CD14-positive monocyte (primary cell): Measurements from ENCODE around the gene BCAN. TPM values are rescaled to one million over a fixed set of nuclear protein-coding genes. Genes with fewer than 3 reads are reported as not detected.
A peak's percentile ranks its signal among the peaks of the same experiment; 100 is the strongest.

Source experiments
- DNase-seq, 3 donors: peaks; one replicate each; pipeline ENCODE4 v3.0.0-alpha.2; 2011 to 2022
- H2AFZ ChIP-seq: 2 replicates; pipeline ENCODE4 v1.6.0; 2012; ENCODE audit warnings: mild to moderate bottlenecking, low read depth, low read length, inconsistent platforms; ENCODE audit not compliant: insufficient read depth, poor library complexity, severe bottlenecking
- H3K27ac ChIP-seq, 2 donors: 1 replicate in 1 of 2; 2 replicates in 1 of 2; pipeline ENCODE4 v1.5.1; 2012 to 2013; ENCODE audit warnings: low read length in 2 of 2, control low read depth in 1 of 2, inconsistent platforms in 1 of 2, low read depth in 1 of 2, mild to moderate bottlenecking in 1 of 2
- H3K27me3 ChIP-seq, 2 donors: one replicate each; pipeline versions ENCODE4 v1.6.0 to v1.6.1; 2011 to 2013; ENCODE audit warnings: low read length in 2 of 2; ENCODE audit not compliant: control insufficient read depth in 2 of 2, insufficient read depth in 2 of 2
- H3K36me3 ChIP-seq, 2 donors: replicated peaks in 1 of 2; 1 replicate in 1 of 2; 2 replicates in 1 of 2; pipeline versions ENCODE4 v1.5.1 to v1.6.1; 2012 to 2013; ENCODE audit warnings: low read length in 2 of 2, control low read depth in 1 of 2, inconsistent platforms in 1 of 2, mild to moderate bottlenecking in 1 of 2; ENCODE audit not compliant: insufficient read depth in 2 of 2, control insufficient read depth in 1 of 2
- H3K4me1 ChIP-seq, 2 donors: 1 replicate in 1 of 2; 2 replicates in 1 of 2; pipeline versions ENCODE4 v1.5.1 to v1.6.1; 2012 to 2013; ENCODE audit warnings: low read length in 2 of 2, control low read depth in 1 of 2, inconsistent platforms in 1 of 2, mild to moderate bottlenecking in 1 of 2, moderate library complexity in 1 of 2; ENCODE audit not compliant: insufficient read depth in 2 of 2, control insufficient read depth in 1 of 2
- H3K4me2 ChIP-seq: replicated peaks from 2 replicates; pipeline ENCODE3; 2012; ENCODE audit warnings: low read length, moderate library complexity, mild to moderate bottlenecking; ENCODE audit not compliant: poor library complexity, severe bottlenecking; ENCODE audit errors: extremely low read depth
- H3K4me3 ChIP-seq, 3 experiments: fragments of 200-600 bp in 1 of 3; sonication (generic) in 1 of 3; replicated peaks in 1 of 3; 1 replicate in 2 of 3; 2 replicates in 1 of 3; pipeline ENCODE4 v1.5.1; 2011 to 2013; ENCODE audit warnings: low read length in 3 of 3, mild to moderate bottlenecking in 3 of 3, control low read depth in 2 of 3, low read depth in 2 of 3, inconsistent platforms in 1 of 3, moderate library complexity in 1 of 3
- H3K79me2 ChIP-seq: 2 replicates; pipeline ENCODE4 v1.6.0; 2012; ENCODE audit warnings: mild to moderate bottlenecking, control low read depth, inconsistent platforms, low read length, moderate library complexity; ENCODE audit not compliant: insufficient read depth
- H3K9ac ChIP-seq: 2 replicates; pipeline ENCODE4 v1.6.0; 2017; ENCODE audit warnings: low read length, mild to moderate bottlenecking; ENCODE audit not compliant: insufficient read depth, poor library complexity, severe bottlenecking
- H3K9me3 ChIP-seq, 2 donors: replicated peaks in 1 of 2; 1 replicate in 1 of 2; 2 replicates in 1 of 2; pipeline versions ENCODE4 v1.5.1 to v1.6.1; 2012 to 2013; ENCODE audit warnings: low read length in 2 of 2, control low read depth in 1 of 2; ENCODE audit not compliant: control insufficient read depth in 1 of 2, insufficient read depth in 1 of 2
- H4K20me1 ChIP-seq: 2 replicates; pipeline ENCODE4 v1.6.0; 2012; ENCODE audit warnings: mild to moderate bottlenecking, low read length, control low read depth, moderate library complexity; ENCODE audit not compliant: insufficient read depth
- H3K27ac Mint-ChIP-seq, 7 donors: one replicate each; pipeline ENCODE4 v1.8.0; 2020; ENCODE audit warnings: mild to moderate bottlenecking in 7 of 7, mixed read lengths in 7 of 7, moderate library complexity in 6 of 7, inconsistent platforms in 2 of 7
- H3K27me3 Mint-ChIP-seq, 3 donors: one replicate each; pipeline ENCODE4 v1.8.0; 2021 to 2022; ENCODE audit warnings: low read depth in 3 of 3, mild to moderate bottlenecking in 3 of 3, mixed read lengths in 3 of 3, moderate library complexity in 3 of 3, inconsistent platforms in 1 of 3
- H3K36me3 Mint-ChIP-seq, 2 donors: one replicate each; pipeline ENCODE4 v1.8.0; 2020; ENCODE audit warnings: mixed read lengths in 2 of 2, inconsistent platforms in 1 of 2, mild to moderate bottlenecking in 1 of 2
- H3K4me1 Mint-ChIP-seq: one replicate; pipeline ENCODE4 v1.8.0; 2020; ENCODE audit warnings: mild to moderate bottlenecking, mixed read lengths
- H3K4me3 Mint-ChIP-seq, 2 donors: one replicate each; pipeline ENCODE4 v1.8.0; 2020; ENCODE audit warnings: mild to moderate bottlenecking in 2 of 2, mixed read lengths in 2 of 2, moderate library complexity in 1 of 2
- H3K9me3 Mint-ChIP-seq, 7 donors: one replicate each; pipeline ENCODE4 v1.8.0; 2020 to 2022; ENCODE audit warnings: mixed read lengths in 7 of 7, mild to moderate bottlenecking in 6 of 7, moderate library complexity in 6 of 7, inconsistent platforms in 2 of 7
- WGBS: methylation state at CpG from one replicate; pipeline ENCODE4 v1.1.5; 2013; ENCODE audit warnings: missing lambda C conversion rate; ENCODE audit not compliant: insufficient coverage; 5-methylcytosine and 5-hydroxymethylcytosine counted together
- intact Hi-C, 2 donors: fragments of 100-400 bp; cut with micrococcal nuclease; formaldehyde crosslinking; loops; one replicate each; pipeline versions ENCODE4 v1.15.0 to v1.15.1; 2023
- polyA plus RNA-seq, 3 donors: library from polyadenylated mRNA; depleted of rRNA in 1 of 3; unstranded in 2 of 3; stranded (reverse) in 1 of 3; fragments of 300-500 nt in 2 of 3; fragments of >200 nt in 1 of 3; fragmentation: Illumina TruSeq in 2 of 3; gene quantifications; 1 replicate in 2 of 3; 2 replicates in 1 of 3; pipeline ENCODE4 v1.2.3, GENCODE V29; 2012 to 2021
- TF ChIP-seq, protein P1 (sequence below): fragments of 200-600 bp; IDR thresholded peaks from one replicate; pipeline ENCODE4 v1.8.0; 2022; ENCODE audit warnings: antibody characterized with exemption, mild to moderate bottlenecking

BCAN gene
- polyA plus RNA-seq, 3 donors: not detected

DNA sequence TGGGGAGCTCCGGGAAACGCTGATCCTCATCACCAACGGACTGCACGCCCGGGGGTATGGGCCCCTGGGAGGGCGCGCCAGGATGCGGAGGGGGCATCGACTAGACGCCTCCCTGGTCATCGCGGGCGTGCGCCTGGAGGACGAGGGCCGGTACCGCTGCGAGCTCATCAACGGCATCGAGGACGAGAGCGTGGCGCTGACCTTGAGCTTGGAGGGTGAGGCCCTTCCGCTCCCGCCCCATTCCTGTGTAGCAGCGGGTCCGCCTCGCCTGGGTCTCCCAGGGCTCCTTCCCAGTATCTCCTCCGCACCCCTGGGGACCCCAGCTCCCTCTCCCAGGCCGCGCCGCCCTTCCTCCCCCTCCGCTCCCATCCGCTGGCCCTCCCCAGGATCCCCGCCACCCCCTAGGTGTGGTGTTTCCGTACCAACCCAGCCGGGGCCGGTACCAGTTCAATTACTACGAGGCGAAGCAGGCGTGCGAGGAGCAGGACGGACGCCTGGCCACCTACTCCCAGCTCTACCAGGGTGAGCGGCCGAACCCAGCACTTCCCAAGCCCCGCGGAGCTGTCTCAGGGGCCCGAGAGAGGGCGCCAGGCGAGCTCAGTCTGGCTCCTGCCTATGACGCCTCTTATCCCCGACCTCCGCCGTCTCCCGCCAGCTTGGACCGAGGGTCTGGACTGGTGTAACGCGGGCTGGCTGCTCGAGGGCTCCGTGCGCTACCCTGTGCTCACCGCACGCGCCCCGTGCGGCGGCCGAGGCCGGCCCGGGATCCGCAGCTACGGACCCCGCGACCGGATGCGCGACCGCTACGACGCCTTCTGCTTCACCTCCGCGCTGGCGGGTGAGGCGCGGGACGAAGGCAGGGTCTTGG is 17.7 kb upstream of the BCAN start:
- Histone ChIP-seq H2AFZ (peak overlapping the region; percentile 65), H3K4me1 (peaks cover 14 to 22% of the 10 kb centered on the region in 2 donors), H3K27ac (no peak overlapping the region), H3K79me2 (no peaks in the 10 kb centered on the region), H3K9me3 (peaks cover 0 to 8% of the 10 kb centered on the region in 2 donors), H3K36me3 (no peaks in the 10 kb centered on the region), H3K9ac (no peak overlapping the region), H4K20me1 (no peaks in the 10 kb centered on the region), H3K4me2 (peak overlapping the region; percentile 54), H3K27me3 (peaks cover 61 to 89% of the 10 kb centered on the region in 2 donors), H3K4me3 (peak overlapping the region in 1 of 3 experiments; percentile 56)
- H3K4me1 Mint-ChIP-seq: peaks cover 10% of the 10 kb centered on the region
- intact Hi-C loops: loop anchor here in 1 of 2 donors (10.0 kb wide), 1 partner anchor 51 kb away; the partner anchor contains the start of gene NES
- peaks cover 70 to 90% (median 85%) of the 10 kb centered on the region in 3 donors for H3K27me3 Mint-ChIP-seq
- H3K36me3 Mint-ChIP-seq: peaks cover 0 to 2% of the 10 kb centered on the region in 2 donors
- peak in 1 of 3 donors; percentile 27 for DNase-seq
- H3K4me3 Mint-ChIP-seq: peak overlapping the region in 1 of 2 donors; percentile 81
- H3K9me3 Mint-ChIP-seq: peaks cover 0 to 12% (median 5%) of the 10 kb centered on the region in 7 donors
- WGBS: 2% methylated on average over 72 of the region's 87 CpGs
- TF ChIP-seq, protein P1, sequence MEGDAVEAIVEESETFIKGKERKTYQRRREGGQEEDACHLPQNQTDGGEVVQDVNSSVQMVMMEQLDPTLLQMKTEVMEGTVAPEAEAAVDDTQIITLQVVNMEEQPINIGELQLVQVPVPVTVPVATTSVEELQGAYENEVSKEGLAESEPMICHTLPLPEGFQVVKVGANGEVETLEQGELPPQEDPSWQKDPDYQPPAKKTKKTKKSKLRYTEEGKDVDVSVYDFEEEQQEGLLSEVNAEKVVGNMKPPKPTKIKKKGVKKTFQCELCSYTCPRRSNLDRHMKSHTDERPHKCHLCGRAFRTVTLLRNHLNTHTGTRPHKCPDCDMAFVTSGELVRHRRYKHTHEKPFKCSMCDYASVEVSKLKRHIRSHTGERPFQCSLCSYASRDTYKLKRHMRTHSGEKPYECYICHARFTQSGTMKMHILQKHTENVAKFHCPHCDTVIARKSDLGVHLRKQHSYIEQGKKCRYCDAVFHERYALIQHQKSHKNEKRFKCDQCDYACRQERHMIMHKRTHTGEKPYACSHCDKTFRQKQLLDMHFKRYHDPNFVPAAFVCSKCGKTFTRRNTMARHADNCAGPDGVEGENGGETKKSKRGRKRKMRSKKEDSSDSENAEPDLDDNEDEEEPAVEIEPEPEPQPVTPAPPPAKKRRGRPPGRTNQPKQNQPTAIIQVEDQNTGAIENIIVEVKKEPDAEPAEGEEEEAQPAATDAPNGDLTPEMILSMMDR: peak; percentile 24
- H3K27ac Mint-ChIP-seq: no peak overlapping the region

DNA sequence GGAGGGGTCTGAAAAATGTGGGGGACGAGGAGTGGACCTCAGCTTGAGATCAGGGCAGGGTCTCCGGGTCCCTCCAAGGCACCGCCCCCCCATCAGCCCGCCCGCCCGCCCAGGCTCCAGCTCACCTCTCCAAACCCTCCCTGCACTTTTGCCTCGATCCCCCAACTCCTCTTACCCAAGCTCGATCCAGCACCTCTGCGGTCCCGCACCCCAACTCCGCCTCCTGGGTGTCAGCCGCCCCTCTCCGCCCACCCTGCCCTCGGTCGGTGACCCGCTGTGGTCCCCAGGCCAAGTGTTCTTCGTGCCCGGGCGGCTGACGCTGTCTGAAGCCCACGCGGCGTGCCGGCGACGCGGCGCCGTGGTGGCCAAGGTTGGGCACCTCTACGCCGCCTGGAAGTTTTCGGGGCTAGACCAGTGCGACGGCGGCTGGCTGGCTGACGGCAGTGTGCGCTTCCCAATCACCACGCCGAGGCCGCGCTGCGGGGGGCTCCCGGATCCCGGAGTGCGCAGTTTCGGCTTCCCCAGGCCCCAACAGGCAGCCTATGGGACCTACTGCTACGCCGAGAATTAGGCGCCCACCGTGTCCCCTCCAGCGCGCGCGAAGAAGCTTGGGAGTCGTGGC is 17.0 kb upstream of the BCAN start:
- Histone ChIP-seq H3K4me1 (peaks cover 14 to 22% of the 10 kb centered on the region in 2 donors), H3K27ac (no peak overlapping the region), H4K20me1 (no peaks in the 10 kb centered on the region), H3K27me3 (peaks cover 54 to 81% of the 10 kb centered on the region in 2 donors), H3K36me3 (no peaks in the 10 kb centered on the region), H3K9ac (no peak overlapping the region), H3K9me3 (peaks cover 0 to 8% of the 10 kb centered on the region in 2 donors), H3K4me3 (peak overlapping the region in 1 of 3 experiments; percentile 56), H2AFZ (peak overlapping the region; percentile 65), H3K4me2 (peak overlapping the region; percentile 30), H3K79me2 (no peaks in the 10 kb centered on the region)
- intact Hi-C loops: loop anchor here (5.0 to 10.0 kb wide), 4 partner anchors 50 to 102 kb away; partner anchors contain the start of genes NES (in 2 of the 2), ISG20L2 (in 1 of the 2) and METTL25B (in 1 of the 2)
- Mint-ChIP-seq H3K4me3 (peak overlapping the region in 1 of 2 donors; percentile 74), H3K9me3 (peaks cover 0 to 12% (median 5%) of the 10 kb centered on the region in 7 donors), H3K27me3 (peaks cover 65 to 90% (median 85%) of the 10 kb centered on the region in 3 donors), H3K36me3 (peaks cover 0 to 2% of the 10 kb centered on the region in 2 donors), H3K4me1 (peaks cover 10% of the 10 kb centered on the region), H3K27ac (no peak overlapping the region)
- TF ChIP-seq, protein P1: no peak
- 3% methylated on average over 47 of the region's 55 CpGs for WGBS
- no peak for DNase-seq
